Tibial nerve (tissue), 4 donors: Measurements from ENCODE around the gene ITGA8. TPM values are rescaled to one million over a fixed set of nuclear protein-coding genes. Genes with fewer than 3 reads are reported as not detected.

Experiments used
- DNase-seq, 2 donors: peaks; one replicate each; pipeline ENCODE4 v3.0.0-alpha.2; 2019; ENCODE audit warnings: low spot score in 2 of 2
- H3K27ac ChIP-seq, 4 donors: fragments of 200-600 bp; sonication (generic) in 3 of 4; one replicate each; pipeline ENCODE4 v1.5.1; 2017 to 2019; ENCODE audit warnings: mild to moderate bottlenecking in 1 of 4
- H3K27me3 ChIP-seq, 2 donors: fragments of 200-600 bp; sonication (generic) in 1 of 2; one replicate each; pipeline versions ENCODE4 v1.5.1 to v1.6.0; 2017 to 2019
- H3K36me3 ChIP-seq, 3 donors: fragments of 200-600 bp; sonication (generic); one replicate each; pipeline ENCODE4 v1.5.1; 2018 to 2019
- H3K4me1 ChIP-seq, 4 donors: fragments of 200-600 bp; sonication (generic) in 3 of 4; one replicate each; pipeline ENCODE4 v1.5.1; 2017 to 2019
- H3K4me3 ChIP-seq, 4 donors: fragments of 200-600 bp; sonication (generic) in 3 of 4; one replicate each; pipeline ENCODE4 v1.5.1; 2017 to 2019; ENCODE audit warnings: mild to moderate bottlenecking in 1 of 4, moderate library complexity in 1 of 4
- H3K9me3 ChIP-seq, 4 donors: fragments of 200-600 bp; sonication (generic) in 3 of 4; one replicate each; pipeline ENCODE4 v1.5.1; 2017 to 2019
- CTCF ChIP-seq, 5 experiments: fragments of 200-600 bp in 3 of 5; fragments of 450-650 bp in 2 of 5; sonication (generic) in 3 of 5; IDR thresholded peaks; one replicate each; pipeline ENCODE4 v1.5.1; 2016 to 2019; ENCODE audit warnings: antibody characterized with exemption in 5 of 5, mild to moderate bottlenecking in 3 of 5, moderate library complexity in 2 of 5
- EP300 ChIP-seq, 2 donors: sonication (generic); formaldehyde crosslinking; IDR thresholded peaks; one replicate each; pipeline ENCODE4 v1.6.1; 2017; ENCODE audit warnings: antibody characterized with exemption in 2 of 2, mild to moderate bottlenecking in 1 of 2
- POLR2A ChIP-seq, 2 donors: fragments of 450-650 bp; IDR thresholded peaks; one replicate each; pipeline ENCODE4 v1.6.1; 2017; ENCODE audit warnings: antibody characterized with exemption in 2 of 2, mild to moderate bottlenecking in 2 of 2, moderate library complexity in 2 of 2
- WGBS, 2 donors: methylation state at CpG; one replicate each; pipeline ENCODE4 v1.1.5; 2018; 5-methylcytosine and 5-hydroxymethylcytosine counted together
- total RNA-seq, 4 donors: library from RNA; depleted of rRNA; stranded (reverse); fragments of >200 nt; gene quantifications; one replicate each; pipeline ENCODE4 v1.1.0, GENCODE V29; 2016

Gene ITGA8
- total RNA-seq, 4 donors from 2014 or later: 1.5 to 8.7 (median 4.3) TPM

- no peak for TF ChIP-seq EP300 (IDR thresholded peaks at IDR 0.05)
- no peak for TF ChIP-seq POLR2A (IDR thresholded peaks at IDR 0.05)
- TF ChIP-seq CTCF (IDR thresholded peaks at IDR 0.05): no peak
- no peaks in the 10 kb centered on the region for H3K4me1 ChIP-seq
- H3K27me3 ChIP-seq: no peaks in the 10 kb centered on the region
- 52 to 58% methylated on average over 12 of the region's 12 CpGs for WGBS, 2 donors
- H3K27ac ChIP-seq: no peak overlapping the region
- DNase-seq: no peak
- no peaks in the 10 kb centered on the region for H3K9me3 ChIP-seq
- no peak overlapping the region for H3K4me3 ChIP-seq
- no peaks in the 10 kb centered on the region for H3K36me3 ChIP-seq
Measured at GRCh38 chr10:15695852-15696251, 23.9 kb downstream of the ITGA8 start.

GRCh38 chr10:15690031-15690430 is 29.7 kb downstream of the ITGA8 start:
- TF ChIP-seq POLR2A (IDR thresholded peaks at IDR 0.05): no peak
- no peak for TF ChIP-seq CTCF (IDR thresholded peaks at IDR 0.05)
- TF ChIP-seq EP300 (IDR thresholded peaks at IDR 0.05): no peak
- Histone ChIP-seq H3K27ac (no peak overlapping the region), H3K4me3 (no peak overlapping the region), H3K36me3 (no peaks in the 10 kb centered on the region), H3K4me1 (no peaks in the 10 kb centered on the region), H3K9me3 (no peaks in the 10 kb centered on the region), H3K27me3 (no peaks in the 10 kb centered on the region)
- 83 to 86% methylated on average over 3 to 4 of the region's 5 CpGs for WGBS, 2 donors
- no peak for DNase-seq

GRCh38 chr10:15684768-15685167 is 35.0 kb downstream of the ITGA8 start:
- no peak overlapping the region for H3K4me3 ChIP-seq
- TF ChIP-seq EP300 (IDR thresholded peaks at IDR 0.05) (no peak), POLR2A (IDR thresholded peaks at IDR 0.05) (no peak), CTCF (IDR thresholded peaks at IDR 0.05) (no peak)
- H3K27me3 ChIP-seq: peaks cover 0 to 3% of the 10 kb centered on the region in 2 donors
- H3K27ac ChIP-seq: no peak overlapping the region
- H3K36me3 ChIP-seq: no peaks in the 10 kb centered on the region
- 75 to 76% methylated on average over 4 of the region's 4 CpGs for WGBS, 2 donors
- DNase-seq: no peak
- no peaks in the 10 kb centered on the region for H3K9me3 ChIP-seq
- H3K4me1 ChIP-seq: no peaks in the 10 kb centered on the region

GRCh38 chr10:15681076-15681475 is 38.6 kb downstream of the ITGA8 start:
- no peak for DNase-seq
- Histone ChIP-seq H3K9me3 (no peaks in the 10 kb centered on the region), H3K4me1 (no peaks in the 10 kb centered on the region), H3K27me3 (peaks cover 0 to 3% of the 10 kb centered on the region in 2 donors), H3K4me3 (no peak overlapping the region), H3K27ac (no peak overlapping the region), H3K36me3 (no peaks in the 10 kb centered on the region)
- WGBS, 2 donors: 66 to 68% methylated on average over 4 of the region's 4 CpGs
- TF ChIP-seq POLR2A (IDR thresholded peaks at IDR 0.05) (no peak), CTCF (IDR thresholded peaks at IDR 0.05) (no peak), EP300 (IDR thresholded peaks at IDR 0.05) (no peak)

- Histone ChIP-seq H3K9me3 (no peaks in the 10 kb centered on the region), H3K27ac (no peak overlapping the region), H3K27me3 (peaks cover 0 to 3% of the 10 kb centered on the region in 2 donors), H3K4me3 (no peak overlapping the region), H3K4me1 (no peaks in the 10 kb centered on the region), H3K36me3 (no peaks in the 10 kb centered on the region)
- no peak for TF ChIP-seq CTCF (IDR thresholded peaks at IDR 0.05)
- 69% methylated on average over 3 of the region's 3 CpGs for WGBS, 2 donors
- no peak for DNase-seq
Measured at GRCh38 chr10:15678851-15679250, 40.9 kb downstream of the ITGA8 start.
